T-helper 2 cell (primary cell): ENCODE data around the gene GOLGA6L6.
"Not testable (repeated sequence)": the region's sequence is repeated elsewhere in the genome, so short reads cannot be mapped to it uniquely, and the experiment has no call there.

Source experiments
- DNase-seq, 5 experiments: peaks; one replicate each; pipeline versions ENCODE4 v3.0.0 to v3.0.0-alpha.2; 2012 to 2022
- total RNA-seq, 2 donors: gene quantifications; one replicate each; lab custom pipeline; 2026; lab: John Stamatoyannopoulos, UW

GOLGA6L6 gene
- 0 reads per million in 2 donors for total RNA-seq

DNA sequence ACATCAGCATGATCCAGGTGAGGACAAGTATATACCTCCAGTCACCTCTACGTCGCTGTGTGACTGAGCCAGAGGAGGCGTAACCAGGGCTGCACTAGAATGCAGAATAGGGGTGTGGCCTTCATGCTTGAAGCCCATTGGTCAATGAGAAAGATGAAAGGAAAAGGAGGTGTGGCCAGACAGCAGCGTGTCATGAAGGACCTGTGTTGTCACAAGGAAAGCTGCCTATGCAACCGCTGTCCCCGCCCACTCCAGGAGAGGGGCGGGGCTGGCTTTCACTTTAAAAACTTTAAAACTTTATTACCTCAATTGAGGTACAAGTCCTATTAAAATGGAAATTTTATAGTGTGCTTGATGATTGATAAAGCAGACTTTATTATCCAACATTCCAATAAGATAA is at the start of gene GOLGA6L6:
GOLGA6L6 (minus strand) TSS at position 101 of the 400 bp plus-strand sequence; CDS start at position 10, 91 bp downstream.
- not testable (repeated sequence) for DNase-seq

GRCh38 chr15:20590069-20590468 is 48.5 kb upstream of the GOLGA6L6 start:
- DNase-seq = not testable (repeated sequence)

DNA sequence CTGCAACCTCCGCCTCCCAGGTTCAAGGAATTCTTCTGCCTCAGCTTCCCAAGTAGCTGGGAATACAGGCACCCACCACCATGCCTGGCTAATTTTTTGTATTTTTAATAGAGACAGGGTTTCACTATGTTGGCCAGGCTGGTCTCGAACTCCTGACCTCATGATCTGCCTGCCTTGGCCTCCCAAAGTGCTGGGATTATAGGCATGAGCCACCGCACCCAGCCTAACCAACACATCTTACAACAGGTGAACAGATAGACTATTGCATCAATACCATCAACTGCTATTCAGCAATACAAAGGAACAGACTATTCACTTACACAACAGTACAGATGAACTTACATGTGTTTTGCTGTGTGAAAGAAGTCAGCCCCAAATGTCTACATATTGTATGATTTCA is 45.2 kb upstream of the GOLGA6L6 start:
- not testable (repeated sequence) for DNase-seq

GRCh38 chr15:20582726-20583115 is 41.1 kb upstream of the GOLGA6L6 start:
- not testable (repeated sequence) for DNase-seq

DNA sequence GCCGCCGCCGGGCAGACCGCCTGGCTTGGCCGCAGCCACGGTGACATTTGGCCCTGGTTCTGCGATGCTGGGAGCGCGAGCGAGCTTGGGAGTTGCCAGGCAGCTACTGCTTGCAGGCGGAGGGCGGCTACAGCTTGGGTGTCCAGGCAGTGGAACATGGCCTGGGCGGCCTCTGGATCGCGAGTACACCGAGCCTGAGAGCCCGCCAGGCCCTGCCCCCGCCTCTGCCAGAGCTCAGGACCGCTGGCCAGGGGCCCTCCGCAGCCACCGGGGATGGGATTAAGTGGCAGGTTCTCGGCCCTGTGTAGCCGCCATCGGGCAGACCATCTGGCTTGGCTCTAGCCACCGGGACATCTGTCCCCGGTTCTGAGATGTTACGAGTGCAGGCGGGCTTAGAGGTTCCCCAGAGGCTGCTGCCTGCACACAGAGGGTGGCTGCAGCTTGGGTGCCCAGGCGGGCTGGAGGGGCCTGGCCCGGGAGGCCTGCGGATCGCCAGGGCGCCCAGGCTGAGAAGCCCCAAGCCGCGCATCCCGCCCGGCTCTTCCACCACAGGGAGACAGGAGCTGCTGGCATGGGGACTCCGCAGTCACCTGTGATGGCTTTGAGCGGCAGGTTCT is 40.6 kb upstream of the GOLGA6L6 start:
- DNase-seq = not testable (repeated sequence)

GRCh38 chr15:20581261-20582108 is 39.9 kb upstream of the GOLGA6L6 start:
- DNase-seq = not testable (repeated sequence)

- DNase-seq = not testable (repeated sequence)
Measured at GRCh38 chr15:20579662-20580061, 38.1 kb upstream of the GOLGA6L6 start.

DNA sequence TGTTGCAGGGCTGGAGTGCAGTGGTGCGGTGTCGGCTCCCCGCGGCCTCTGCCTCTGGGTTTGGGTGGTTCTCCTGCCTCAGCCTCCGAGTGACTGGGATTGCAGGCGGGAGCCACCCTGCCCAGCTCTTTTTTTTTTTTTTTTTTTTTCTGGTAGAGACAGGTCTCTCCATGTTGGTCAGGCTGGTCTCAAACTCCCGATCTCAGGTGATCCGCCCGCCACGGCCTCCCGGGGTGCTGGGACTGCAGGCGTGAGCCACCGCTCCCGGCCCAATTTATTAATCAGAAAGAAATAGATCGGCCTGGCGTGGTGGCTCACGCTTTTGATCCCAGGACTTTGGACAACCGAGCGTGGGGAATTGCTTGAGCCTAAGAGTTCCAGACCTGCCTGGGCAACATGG is 9.7 kb upstream of the GOLGA6L6 start:
- DNase-seq = not testable (repeated sequence)

- DNase-seq = peak in 1 of 5 experiments; percentile 3
Measured at GRCh38 chr15:20505926-20506658, 35.5 kb downstream of the GOLGA6L6 start.

- not testable (repeated sequence) for DNase-seq
Measured at GRCh38 chr15:20502839-20503238, 38.8 kb downstream of the GOLGA6L6 start.

- not testable (repeated sequence) for DNase-seq
Measured at GRCh38 chr15:20501512-20502222, 39.9 kb downstream of the GOLGA6L6 start.

DNA sequence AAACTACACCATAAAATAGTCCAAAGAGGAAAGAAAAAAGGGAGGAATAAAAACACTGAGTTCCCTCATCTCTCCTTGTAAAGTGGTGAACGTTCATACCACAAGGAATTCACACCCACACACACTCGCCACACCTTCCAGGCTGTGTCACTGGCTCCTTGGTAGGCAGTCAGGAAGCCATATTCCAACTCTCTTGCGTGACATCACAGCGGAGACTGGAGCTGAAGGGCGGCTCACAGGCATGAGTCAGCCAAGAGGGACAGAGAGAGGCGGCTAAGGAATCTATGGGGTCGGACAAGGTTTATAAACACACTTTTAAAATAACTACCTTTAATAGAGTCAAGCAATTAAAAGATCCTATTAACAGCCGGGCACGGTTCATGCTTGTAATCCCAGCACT is 43.8 kb downstream of the GOLGA6L6 start:
- not testable (repeated sequence) for DNase-seq

DNA sequence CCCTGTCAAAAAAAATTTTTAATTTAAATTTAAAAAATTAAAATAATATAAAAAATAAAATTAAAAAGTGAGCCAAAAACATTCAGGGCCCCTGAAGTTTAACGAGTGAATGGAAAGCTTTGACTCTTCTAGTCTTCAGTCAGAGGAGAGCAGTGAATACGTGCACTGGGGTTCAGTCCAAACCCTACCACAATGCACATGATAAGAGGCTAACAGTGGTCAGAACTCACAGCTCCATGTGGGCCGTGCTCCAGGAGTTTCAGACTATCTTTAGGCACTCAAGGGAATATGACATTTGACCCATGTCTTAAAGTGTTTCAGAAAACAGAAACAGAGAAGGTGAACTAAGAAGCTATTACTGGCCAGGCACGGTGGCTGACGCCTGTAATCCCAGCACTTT is 48.6 kb downstream of the GOLGA6L6 start:
- not testable (repeated sequence) for DNase-seq

- not testable (repeated sequence) for DNase-seq
Measured at GRCh38 chr15:20492598-20492997, 49.0 kb downstream of the GOLGA6L6 start.

DNA sequence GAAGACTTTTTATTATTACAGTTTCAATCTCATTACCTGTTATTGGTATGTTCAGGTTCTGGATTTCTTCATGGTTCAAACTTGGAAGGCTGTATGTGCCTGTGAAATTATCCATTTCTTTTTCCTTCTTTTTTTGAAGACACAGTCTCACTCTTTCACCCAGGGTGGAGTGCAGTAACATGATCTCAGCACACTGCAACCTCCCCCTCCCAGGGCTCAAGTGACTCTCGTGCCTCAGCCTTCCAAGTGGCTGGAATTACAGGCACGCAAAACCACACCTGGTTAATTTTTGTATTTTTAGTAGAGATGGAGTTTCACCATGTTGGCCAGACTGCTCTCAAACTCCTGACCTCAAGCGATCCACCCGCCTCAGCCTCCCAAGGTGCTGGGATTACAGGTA is 52.3 kb downstream of the GOLGA6L6 start:
- DNase-seq = not testable (repeated sequence)
